Erythroblast (primary cell): Measurements from ENCODE around the gene ARL8B.
"Not testable (repeated sequence)": the region's sequence is repeated elsewhere in the genome, so short reads cannot be mapped to it uniquely, and the experiment has no call there.

ENCODE experiments used
- DNase-seq, 2 experiments: peaks; one replicate each; lab custom pipeline; 2025; lab: John Stamatoyannopoulos, UW
- GATA1 ChIP-seq: IDR thresholded peaks from 2 replicates; pipeline ENCODE4 v1.6.1; 2011; ENCODE audit warnings: low read depth, mild to moderate bottlenecking, control low read depth, low read length, moderate library complexity
- POLR2A ChIP-seq: IDR thresholded peaks from 2 replicates; pipeline ENCODE4 v1.6.1; 2011; ENCODE audit warnings: mild to moderate bottlenecking, low read length

ARL8B gene

GRCh38 chr3:5095886-5096285, 26.2 kb upstream of the ARL8B start:
- TF ChIP-seq POLR2A (no peak), GATA1 (no peak)
- peak in 1 of 2 experiments; percentile 22 for DNase-seq

- TF ChIP-seq POLR2A (no peak), GATA1 (no peak)
These were observed 25.6 kb upstream of the ARL8B start for GRCh38 chr3:5096336-5097008.

GRCh38 chr3:5098346-5098745, 23.7 kb upstream of the ARL8B start:
- no peak for DNase-seq
- TF ChIP-seq POLR2A (no peak), GATA1 (no peak)

More at GRCh38 chr3:5096336-5097008, 25.6 kb upstream of the ARL8B start:
- DNase-seq: no peak

GRCh38 chr3:5102532-5102931, 19.6 kb upstream of the ARL8B start:
- DNase-seq: no peak
- no peak for TF ChIP-seq GATA1
- no peak for TF ChIP-seq POLR2A

- DNase-seq: no peak
- TF ChIP-seq POLR2A (no peak), GATA1 (no peak)
These were observed 18.3 kb upstream of the ARL8B start for GRCh38 chr3:5103743-5104142.

- TF ChIP-seq POLR2A (no peak), GATA1 (no peak)
- DNase-seq: no peak
These were observed 17.0 kb upstream of the ARL8B start for GRCh38 chr3:5105050-5105449.

GRCh38 chr3:5106371-5106770, 15.7 kb upstream of the ARL8B start:
- not testable (repeated sequence) for DNase-seq

- DNase-seq: peak; percentile 31
These were observed 15.2 kb upstream of the ARL8B start for GRCh38 chr3:5106933-5107334.

GRCh38 chr3:5110337-5110736, 11.8 kb upstream of the ARL8B start:
- no peak for DNase-seq
- TF ChIP-seq GATA1 (no peak), POLR2A (no peak)

- no peak for TF ChIP-seq POLR2A
- no peak for TF ChIP-seq GATA1
- no peak for DNase-seq
These were observed 10.0 kb upstream of the ARL8B start for GRCh38 chr3:5112043-5112442.

- DNase-seq: not testable (repeated sequence)
These were observed 8.4 kb upstream of the ARL8B start for GRCh38 chr3:5113726-5114125.

- TF ChIP-seq POLR2A (no peak), GATA1 (no peak)
- DNase-seq: no peak
These were observed 6.5 kb upstream of the ARL8B start for GRCh38 chr3:5115506-5116162.

- DNase-seq: no peak
These were observed 5.6 kb upstream of the ARL8B start for GRCh38 chr3:5116538-5116937.

GRCh38 chr3:5120446-5120845, 1.6 kb upstream of the ARL8B start:
- TF ChIP-seq POLR2A (no peak), GATA1 (no peak)
- DNase-seq: no peak

More at GRCh38 chr3:5116538-5116937, 5.6 kb upstream of the ARL8B start:
- TF ChIP-seq GATA1 (no peak), POLR2A (no peak)

- TF ChIP-seq POLR2A: no peak
- no peak for TF ChIP-seq GATA1
- DNase-seq: peak; percentile 74 to 76
These were observed 932 bp downstream of the ARL8B start for GRCh38 chr3:5122741-5123706.
